Naive thymus-derived CD4-positive, alpha-beta T cell (primary cell): ENCODE results near the gene GPR180. TPM values are rescaled to one million over a fixed set of nuclear protein-coding genes. Genes with fewer than 3 reads are reported as not detected.
A peak's percentile ranks its signal among the peaks of the same experiment; 100 is the strongest.

Source experiments
- ATAC-seq: fragments of 150-1000 bp; cut with Tn5 transposase; 2 replicates; pipeline ENCODE4 v1.10.0; 2021; ENCODE audit warnings: mild to moderate bottlenecking, moderate library complexity
- CTCF ChIA-PET: fragments of 350-600 bp; sonication (Branson Sonifier 250); formaldehyde crosslinking; loops from one replicate; lab custom pipeline; 2021; ENCODE audit warnings: antibody characterized with exemption; lab: Charles Lee
- POLR2A ChIA-PET: fragments of 350-600 bp; sonication (Branson Sonifier 250); formaldehyde crosslinking; loops from one replicate; lab custom pipeline; 2021; ENCODE audit warnings: antibody characterized with exemption, inconsistent platforms; lab: Charles Lee
- DNase-seq, 9 donors: peaks; one replicate each; pipeline versions ENCODE4 v3.0.0 to v3.0.0-alpha.2; 2020 to 2022; ENCODE audit warnings: mixed read lengths in 1 of 9
- H3K27ac ChIP-seq: one replicate; pipeline ENCODE4 v1.7.0; 2013; ENCODE audit warnings: mild to moderate bottlenecking, low read depth, low read length, moderate library complexity
- H3K27me3 ChIP-seq, 2 donors: one replicate each; pipeline ENCODE4 v1.7.0; 2013; ENCODE audit warnings: low read length in 2 of 2, mild to moderate bottlenecking in 2 of 2, moderate library complexity in 2 of 2; ENCODE audit not compliant: control insufficient read depth in 2 of 2, insufficient read depth in 2 of 2
- H3K36me3 ChIP-seq, 3 experiments: 1 replicate in 2 of 3; 2 replicates in 1 of 3; pipeline ENCODE4 v1.7.0; 2013; ENCODE audit warnings: low read length in 3 of 3, mild to moderate bottlenecking in 3 of 3, moderate library complexity in 1 of 3; ENCODE audit not compliant: insufficient read depth in 3 of 3, control insufficient read depth in 2 of 3
- H3K4me1 ChIP-seq, 2 donors: one replicate each; pipeline ENCODE4 v1.7.0; 2013; ENCODE audit warnings: low read length in 2 of 2, mild to moderate bottlenecking in 2 of 2, moderate library complexity in 1 of 2; ENCODE audit not compliant: control insufficient read depth in 2 of 2, insufficient read depth in 2 of 2
- H3K4me3 ChIP-seq: 2 replicates; pipeline ENCODE4 v1.7.0; 2013; ENCODE audit warnings: mild to moderate bottlenecking, low read length
- H3K9me3 ChIP-seq, 3 experiments: 1 replicate in 2 of 3; 2 replicates in 1 of 3; pipeline ENCODE4 v1.7.0; 2013; ENCODE audit warnings: low read length in 3 of 3; ENCODE audit not compliant: control insufficient read depth in 2 of 3
- H3K27ac Mint-ChIP-seq, 9 donors: one replicate each; pipeline ENCODE4 v1.8.0; 2020 to 2022; ENCODE audit warnings: mixed read lengths in 9 of 9, mild to moderate bottlenecking in 8 of 9, moderate library complexity in 5 of 9, inconsistent platforms in 2 of 9
- H3K27me3 Mint-ChIP-seq, 5 donors: one replicate each; pipeline ENCODE4 v1.8.0; 2021 to 2022; ENCODE audit warnings: mixed read lengths in 5 of 5, mild to moderate bottlenecking in 1 of 5
- H3K36me3 Mint-ChIP-seq, 5 donors: one replicate each; pipeline ENCODE4 v1.8.0; 2020 to 2022; ENCODE audit warnings: mixed read lengths in 5 of 5, mild to moderate bottlenecking in 3 of 5, inconsistent platforms in 1 of 5
- H3K4me1 Mint-ChIP-seq, 7 donors: one replicate each; pipeline ENCODE4 v1.8.0; 2020 to 2022; ENCODE audit warnings: mixed read lengths in 7 of 7, mild to moderate bottlenecking in 3 of 7, inconsistent platforms in 1 of 7
- H3K4me3 Mint-ChIP-seq, 10 donors: one replicate each; pipeline ENCODE4 v1.8.0; 2020 to 2022; ENCODE audit warnings: mild to moderate bottlenecking in 10 of 10, mixed read lengths in 10 of 10, moderate library complexity in 6 of 10, inconsistent platforms in 2 of 10
- H3K9me3 Mint-ChIP-seq, 11 donors: one replicate each; pipeline ENCODE4 v1.8.0; 2020 to 2022; ENCODE audit warnings: mixed read lengths in 11 of 11, mild to moderate bottlenecking in 4 of 11, inconsistent platforms in 1 of 11, moderate library complexity in 1 of 11
- intact Hi-C, 2 donors: fragments of 100-400 bp; cut with micrococcal nuclease; formaldehyde crosslinking; loops; one replicate each; pipeline ENCODE4 v1.15.1; 2023
- polyA plus RNA-seq, 2 donors: library from polyadenylated mRNA; unstranded; fragments of 300-500 nt; fragmentation: Illumina TruSeq; gene quantifications; one replicate each; pipeline ENCODE4 v1.2.3, GENCODE V29; 2021
- total RNA-seq, 6 experiments: library from RNA in 5 of 6; stranded (reverse) in 5 of 6; gene quantifications; 1 replicate in 5 of 6; 2 replicates in 1 of 6; pipeline ENCODE4 v1.2.3 and lab custom pipeline; 2021 to 2026

GPR180 gene
- total and polyA plus RNA-seq, 7 experiments from 2014 or later: 1.3 to 7.0 (median 2.2) TPM

- POLR2A ChIA-PET: interaction anchor here (0.6 kb wide), 1 partner anchor 34 kb away, joined by 3 read pairs; no protein-coding TSS in a partner anchor
- peaks cover 0 to 6% (median 0%) of the 10 kb centered on the region in 7 donors for H3K4me1 Mint-ChIP-seq
- no peaks in the 10 kb centered on the region for H3K4me1 ChIP-seq
- H3K27me3 ChIP-seq: no peaks in the 10 kb centered on the region
- DNase-seq (no peak), ATAC-seq (no peak)
- no peak overlapping the region for H3K4me3 Mint-ChIP-seq
- no peaks in the 10 kb centered on the region for H3K27me3 Mint-ChIP-seq
- H3K36me3 Mint-ChIP-seq: peaks cover 15 to 61% (median 43%) of the 10 kb centered on the region in 5 donors
- intact Hi-C loops: no loop called here
- peaks cover 0 to 1% (median 0%) of the 10 kb centered on the region in 11 donors for H3K9me3 Mint-ChIP-seq
- no peak overlapping the region for H3K4me3 ChIP-seq
- peaks cover 10 to 45% (median 12%) of the 10 kb centered on the region in 3 experiments for H3K36me3 ChIP-seq
- H3K27ac Mint-ChIP-seq: no peak overlapping the region
- CTCF ChIA-PET: no interaction called here
- no peaks in the 10 kb centered on the region for H3K9me3 ChIP-seq
- H3K27ac ChIP-seq: no peak overlapping the region
These were observed 32.0 kb upstream of the GPR180 start for GRCh38 chr13:94569615-94570014.

GRCh38 chr13:94579063-94579462 lies 22.6 kb upstream of the GPR180 start:
- H3K4me3 Mint-ChIP-seq: no peak overlapping the region
- intact Hi-C loops: no loop called here
- H3K27ac Mint-ChIP-seq: no peak overlapping the region
- POLR2A ChIA-PET: no interaction called here
- Histone ChIP-seq H3K4me3 (no peak overlapping the region), H3K9me3 (no peaks in the 10 kb centered on the region), H3K27ac (no peak overlapping the region), H3K27me3 (no peaks in the 10 kb centered on the region), H3K4me1 (no peaks in the 10 kb centered on the region), H3K36me3 (peaks cover 15 to 67% (median 19%) of the 10 kb centered on the region in 3 experiments)
- CTCF ChIA-PET: no interaction called here
- peaks cover 10 to 55% (median 39%) of the 10 kb centered on the region in 5 donors for H3K36me3 Mint-ChIP-seq
- H3K9me3 Mint-ChIP-seq: no peaks in the 10 kb centered on the region
- DNase-seq: no peak
- H3K4me1 Mint-ChIP-seq: peaks cover 0 to 7% (median 1%) of the 10 kb centered on the region in 7 donors
- no peak for ATAC-seq
- H3K27me3 Mint-ChIP-seq: no peaks in the 10 kb centered on the region

GRCh38 chr13:94583926-94584325 lies 17.7 kb upstream of the GPR180 start:
- no peak overlapping the region for H3K4me3 ChIP-seq
- ATAC-seq (no peak), DNase-seq (no peak)
- H3K9me3 ChIP-seq: no peaks in the 10 kb centered on the region
- Mint-ChIP-seq H3K9me3 (no peaks in the 10 kb centered on the region), H3K4me3 (no peak overlapping the region), H3K27me3 (no peaks in the 10 kb centered on the region), H3K4me1 (peaks cover 16 to 31% (median 24%) of the 10 kb centered on the region in 7 donors), H3K36me3 (peaks cover 27 to 57% (median 48%) of the 10 kb centered on the region in 5 donors), H3K27ac (peak overlapping the region in 2 of 9 donors; percentile 10 to 14)
- H3K27ac ChIP-seq: no peak overlapping the region
- intact Hi-C loops: no loop called here
- ChIA-PET CTCF (no interaction called here), POLR2A (no interaction called here)
- no peaks in the 10 kb centered on the region for H3K27me3 ChIP-seq
- peaks cover 14 to 46% (median 14%) of the 10 kb centered on the region in 3 experiments for H3K36me3 ChIP-seq
- H3K4me1 ChIP-seq: no peaks in the 10 kb centered on the region

GRCh38 chr13:94585543-94586101 lies 16.0 kb upstream of the GPR180 start:
- ChIA-PET CTCF (interaction anchor here (0.6 kb wide), 2 partner anchors 66 to 918 kb away, joined by 3 read pairs; no protein-coding TSS in a partner anchor), POLR2A (interaction anchor here (1.0 kb wide), 1 partner anchor 10 kb away, joined by 3 read pairs; the partner anchor contains the start of gene TGDS)
- Histone ChIP-seq H3K4me3 (no peak overlapping the region), H3K27ac (no peak overlapping the region), H3K27me3 (no peaks in the 10 kb centered on the region), H3K4me1 (peaks cover 0 to 2% of the 10 kb centered on the region in 2 donors), H3K36me3 (peaks cover 7 to 30% (median 14%) of the 10 kb centered on the region in 3 experiments), H3K9me3 (no peaks in the 10 kb centered on the region)
- Mint-ChIP-seq H3K9me3 (no peaks in the 10 kb centered on the region), H3K27me3 (no peaks in the 10 kb centered on the region), H3K4me3 (no peak overlapping the region), H3K4me1 (peaks cover 24 to 42% (median 38%) of the 10 kb centered on the region in 7 donors), H3K36me3 (peaks cover 27 to 58% (median 53%) of the 10 kb centered on the region in 5 donors), H3K27ac (no peak overlapping the region)
- intact Hi-C loops: no loop called here
- ATAC-seq (no peak), DNase-seq (no peak)

GRCh38 chr13:94586371-94586770 lies 15.3 kb upstream of the GPR180 start:
- intact Hi-C loops: no loop called here
- ChIA-PET POLR2A (interaction anchor here (1.0 kb wide), 1 partner anchor 9 kb away, joined by 3 read pairs; the partner anchor contains the start of gene TGDS), CTCF (interaction anchor here (0.7 kb wide), 1 partner anchor 85 kb away, joined by 4 read pairs; no protein-coding TSS in a partner anchor)
- Mint-ChIP-seq H3K27me3 (no peaks in the 10 kb centered on the region), H3K4me1 (peaks cover 26 to 46% (median 41%) of the 10 kb centered on the region in 7 donors), H3K4me3 (no peak overlapping the region), H3K27ac (no peak overlapping the region), H3K9me3 (no peaks in the 10 kb centered on the region), H3K36me3 (peaks cover 23 to 54% (median 48%) of the 10 kb centered on the region in 5 donors)
- H3K27me3 ChIP-seq: no peaks in the 10 kb centered on the region
- H3K9me3 ChIP-seq: no peaks in the 10 kb centered on the region
- peaks cover 5 to 24% (median 14%) of the 10 kb centered on the region in 3 experiments for H3K36me3 ChIP-seq
- ATAC-seq (no peak), DNase-seq (no peak)
- peaks cover 0 to 2% of the 10 kb centered on the region in 2 donors for H3K4me1 ChIP-seq
- no peak overlapping the region for H3K27ac ChIP-seq
- H3K4me3 ChIP-seq: no peak overlapping the region

- H3K9me3 Mint-ChIP-seq: no peaks in the 10 kb centered on the region
- no peak overlapping the region for H3K27ac ChIP-seq
- H3K4me1 ChIP-seq: peaks cover 0 to 6% of the 10 kb centered on the region in 2 donors
- no peaks in the 10 kb centered on the region for H3K9me3 ChIP-seq
- peak overlapping the region in 1 of 9 donors; percentile 2 for H3K27ac Mint-ChIP-seq
- POLR2A ChIA-PET: no interaction called here
- no peaks in the 10 kb centered on the region for H3K27me3 Mint-ChIP-seq
- ATAC-seq (no peak), DNase-seq (no peak)
- H3K4me3 Mint-ChIP-seq: peak overlapping the region in 1 of 10 donors; percentile 5
- CTCF ChIA-PET: no interaction called here
- H3K36me3 Mint-ChIP-seq: peaks cover 17 to 44% (median 36%) of the 10 kb centered on the region in 5 donors
- H3K36me3 ChIP-seq: peaks cover 3 to 21% (median 7%) of the 10 kb centered on the region in 3 experiments
- no peaks in the 10 kb centered on the region for H3K27me3 ChIP-seq
- H3K4me3 ChIP-seq: no peak overlapping the region
- peaks cover 24 to 56% (median 47%) of the 10 kb centered on the region in 7 donors for H3K4me1 Mint-ChIP-seq
- intact Hi-C loops: no loop called here
These were observed 13.1 kb upstream of the GPR180 start for GRCh38 chr13:94588541-94588940.
